Endodermal cell (in vitro differentiated cells): Measurements from ENCODE around the gene LRRC63. TPM values are rescaled to one million over a fixed set of nuclear protein-coding genes. Genes with fewer than 3 reads are reported as not detected.

Experiments used
- DNase-seq: peaks from one replicate; pipeline ENCODE4 v3.0.0-alpha.2; 2017
- H3K27ac ChIP-seq: 2 replicates; pipeline ENCODE4 v1.5.1; 2013; ENCODE audit warnings: mild to moderate bottlenecking, low read depth, low read length, moderate library complexity
- H3K27me3 ChIP-seq: 2 replicates; pipeline ENCODE4 v1.6.1; 2013; ENCODE audit warnings: mild to moderate bottlenecking, low read length, moderate library complexity; ENCODE audit not compliant: insufficient read depth, control insufficient read depth, poor library complexity, severe bottlenecking
- H3K36me3 ChIP-seq: 2 replicates; pipeline ENCODE4 v1.7.0; 2013; ENCODE audit warnings: mild to moderate bottlenecking, low read length, moderate library complexity; ENCODE audit not compliant: control insufficient read depth, insufficient read depth
- H3K4me1 ChIP-seq: one replicate; pipeline ENCODE4 v1.7.0; 2013; ENCODE audit warnings: low read length; ENCODE audit not compliant: control insufficient read depth, insufficient read depth
- H3K4me3 ChIP-seq: 2 replicates; pipeline ENCODE4 v1.5.1; 2013; ENCODE audit warnings: mild to moderate bottlenecking, low read length, moderate library complexity
- H3K9ac ChIP-seq: 2 replicates; pipeline ENCODE4 v1.6.1; 2013; ENCODE audit warnings: mild to moderate bottlenecking, low read length, moderate library complexity; ENCODE audit not compliant: poor library complexity, severe bottlenecking; ENCODE audit errors: extremely low read depth
- H3K9me3 ChIP-seq: 2 replicates; pipeline ENCODE4 v1.6.1; 2013; ENCODE audit warnings: mild to moderate bottlenecking, low read length, moderate library complexity; ENCODE audit not compliant: control insufficient read depth
- H3K27ac Mint-ChIP-seq: 2 replicates; pipeline ENCODE4 v1.8.0; 2020; ENCODE audit warnings: mixed read lengths
- H3K27me3 Mint-ChIP-seq: 2 replicates; pipeline ENCODE4 v1.8.0; 2021; ENCODE audit warnings: mild to moderate bottlenecking, mixed read lengths; ENCODE audit not compliant: insufficient read depth
- H3K36me3 Mint-ChIP-seq: 2 replicates; pipeline ENCODE4 v1.8.0; 2020; ENCODE audit warnings: low read depth, mixed read lengths
- H3K4me1 Mint-ChIP-seq: 2 replicates; pipeline ENCODE4 v1.8.0; 2020; ENCODE audit warnings: mixed read lengths
- H3K4me3 Mint-ChIP-seq: 2 replicates; pipeline ENCODE4 v1.8.0; 2020; ENCODE audit warnings: mild to moderate bottlenecking, moderate library complexity, mixed read lengths
- H3K9me3 Mint-ChIP-seq: 2 replicates; pipeline ENCODE4 v1.8.0; 2020; ENCODE audit warnings: mild to moderate bottlenecking, mixed read lengths
- WGBS, 2 experiments: methylation state at CpG; one replicate each; pipeline versions ENCODE4 v1.1.5 to v1.1.7; 2013; ENCODE audit warnings: missing lambda C conversion rate in 2 of 2, mixed read lengths in 1 of 2; ENCODE audit not compliant: insufficient coverage in 1 of 2, insufficient read length in 1 of 2; 5-methylcytosine and 5-hydroxymethylcytosine counted together
- total RNA-seq, 2 donors: library from RNA; stranded (reverse); fragmentation: NEBNext Ultra II Directional in 1 of 2; extraction: Animal tissue kit (Norgen Biotek cat#: 25700) in 1 of 2; gene quantifications; 2 replicates in 1 of 2; 3 replicates in 1 of 2; pipeline ENCODE4 v1.2.1, GENCODE V29; 2021
- TF ChIP-seq, protein P1 (sequence below): fragments of 200-600 bp; sonication (generic); conservative IDR thresholded peaks from 2 replicates; pipeline ENCODE4 v1.5.0; 2021; ENCODE audit warnings: antibody characterized with exemption, mild to moderate bottlenecking

LRRC63 gene
- total RNA-seq, 2 donors from 2014 or later: not detected

DNA sequence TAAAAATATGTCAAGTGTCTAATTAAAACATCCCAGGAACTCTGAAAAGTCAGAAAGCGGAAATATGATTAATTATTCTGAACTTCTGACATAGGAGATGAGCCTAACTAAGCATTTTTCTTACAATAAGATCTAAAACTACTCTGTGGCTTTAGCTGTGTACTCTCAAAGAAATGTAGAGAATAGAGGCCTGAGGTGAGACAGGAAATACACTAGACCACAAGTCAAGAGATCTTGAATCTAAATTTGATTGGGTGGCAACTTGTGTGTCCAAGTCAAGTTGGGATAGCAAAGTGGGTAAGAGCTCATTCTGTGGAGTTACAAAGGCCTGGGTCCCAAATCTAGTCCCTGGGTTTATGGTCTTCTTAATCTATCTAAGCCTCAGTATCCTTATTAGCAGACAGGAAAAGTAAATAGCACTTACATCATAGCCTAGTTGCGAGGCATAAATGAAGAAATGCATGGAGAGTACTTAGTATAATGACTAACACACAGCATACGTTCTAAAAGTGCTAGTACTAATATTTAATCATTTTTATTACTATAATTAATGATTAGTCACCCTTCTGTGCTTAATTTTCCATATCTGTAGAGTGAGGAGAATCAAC is 9.4 kb upstream of the LRRC63 start:
- Mint-ChIP-seq H3K9me3 (no peaks in the 10 kb centered on the region), H3K27me3 (no peaks in the 10 kb centered on the region)
- no peaks in the 10 kb centered on the region for H3K9me3 ChIP-seq

DNA sequence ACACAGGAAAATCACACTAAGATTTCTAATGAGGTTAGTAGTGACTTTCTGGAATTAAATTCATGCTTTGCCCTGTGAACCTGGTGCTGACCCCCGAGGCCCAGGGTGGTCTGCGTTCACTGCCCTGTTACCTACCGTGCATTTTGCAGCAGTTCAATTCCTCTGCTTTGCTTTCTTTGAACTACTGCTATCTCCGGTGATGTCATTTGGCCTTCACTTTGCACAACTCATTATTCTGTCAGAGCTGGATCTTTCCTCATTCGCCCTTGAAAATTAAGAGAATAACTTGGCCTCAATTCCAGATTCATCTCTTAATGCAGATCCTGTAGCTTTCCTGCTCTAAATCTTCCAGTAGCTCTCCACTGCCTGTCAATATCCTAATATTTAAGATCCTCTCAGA is 8.8 kb upstream of the LRRC63 start:
- no peaks in the 10 kb centered on the region for H3K36me3 ChIP-seq
- no peaks in the 10 kb centered on the region for H3K27me3 Mint-ChIP-seq
- no peaks in the 10 kb centered on the region for H3K27me3 ChIP-seq
- TF ChIP-seq, protein P1, sequence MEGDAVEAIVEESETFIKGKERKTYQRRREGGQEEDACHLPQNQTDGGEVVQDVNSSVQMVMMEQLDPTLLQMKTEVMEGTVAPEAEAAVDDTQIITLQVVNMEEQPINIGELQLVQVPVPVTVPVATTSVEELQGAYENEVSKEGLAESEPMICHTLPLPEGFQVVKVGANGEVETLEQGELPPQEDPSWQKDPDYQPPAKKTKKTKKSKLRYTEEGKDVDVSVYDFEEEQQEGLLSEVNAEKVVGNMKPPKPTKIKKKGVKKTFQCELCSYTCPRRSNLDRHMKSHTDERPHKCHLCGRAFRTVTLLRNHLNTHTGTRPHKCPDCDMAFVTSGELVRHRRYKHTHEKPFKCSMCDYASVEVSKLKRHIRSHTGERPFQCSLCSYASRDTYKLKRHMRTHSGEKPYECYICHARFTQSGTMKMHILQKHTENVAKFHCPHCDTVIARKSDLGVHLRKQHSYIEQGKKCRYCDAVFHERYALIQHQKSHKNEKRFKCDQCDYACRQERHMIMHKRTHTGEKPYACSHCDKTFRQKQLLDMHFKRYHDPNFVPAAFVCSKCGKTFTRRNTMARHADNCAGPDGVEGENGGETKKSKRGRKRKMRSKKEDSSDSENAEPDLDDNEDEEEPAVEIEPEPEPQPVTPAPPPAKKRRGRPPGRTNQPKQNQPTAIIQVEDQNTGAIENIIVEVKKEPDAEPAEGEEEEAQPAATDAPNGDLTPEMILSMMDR: no peak
- peaks cover 3% of the 10 kb centered on the region for H3K4me1 Mint-ChIP-seq
- H3K36me3 Mint-ChIP-seq: no peaks in the 10 kb centered on the region
- H3K9ac ChIP-seq: no peak overlapping the region
- H3K27ac Mint-ChIP-seq: no peak overlapping the region
- H3K4me1 ChIP-seq: no peaks in the 10 kb centered on the region
- H3K9me3 ChIP-seq: no peaks in the 10 kb centered on the region
- H3K9me3 Mint-ChIP-seq: no peaks in the 10 kb centered on the region
- DNase-seq: no peak
- WGBS, 2 experiments: 90 to 98% methylated on average over 5 of the region's 5 CpGs
- H3K4me3 ChIP-seq: no peak overlapping the region
- H3K4me3 Mint-ChIP-seq: no peak overlapping the region
- H3K27ac ChIP-seq: no peak overlapping the region

More for the DNA sequence above, 9.4 kb upstream of the LRRC63 start:
- Histone ChIP-seq H3K27ac (no peak overlapping the region), H3K27me3 (no peaks in the 10 kb centered on the region), H3K9ac (no peak overlapping the region), H3K4me3 (no peak overlapping the region), H3K4me1 (no peaks in the 10 kb centered on the region), H3K36me3 (no peaks in the 10 kb centered on the region)
- H3K4me1 Mint-ChIP-seq: no peaks in the 10 kb centered on the region
- no peak for DNase-seq
- no peak overlapping the region for H3K4me3 Mint-ChIP-seq
- TF ChIP-seq, protein P1: no peak
- 96 to 100% methylated on average over 1 to 2 of the region's 3 CpGs for WGBS, 2 experiments
- H3K36me3 Mint-ChIP-seq: no peaks in the 10 kb centered on the region
- no peak overlapping the region for H3K27ac Mint-ChIP-seq

DNA sequence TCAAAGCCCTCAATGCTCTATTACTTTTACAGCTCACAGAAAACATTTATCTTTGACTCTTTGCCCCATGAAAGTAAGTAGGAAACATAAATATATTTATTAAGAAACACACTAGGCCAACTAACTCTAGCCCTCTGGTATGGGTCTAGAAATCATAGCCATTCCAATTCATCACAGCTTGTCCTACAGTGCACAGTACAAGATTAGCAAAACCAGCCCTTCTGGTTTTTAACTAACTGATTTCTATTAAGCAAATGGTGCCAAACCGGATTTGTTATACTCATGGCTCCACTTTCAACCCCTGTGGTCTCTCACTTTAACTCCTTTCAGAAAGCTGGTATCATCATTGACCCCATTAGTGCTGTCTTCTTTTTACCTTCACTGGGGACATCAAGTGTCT is 5.6 kb upstream of the LRRC63 start:
- Mint-ChIP-seq H3K36me3 (no peaks in the 10 kb centered on the region), H3K27me3 (peaks cover 7% of the 10 kb centered on the region), H3K27ac (no peak overlapping the region), H3K4me3 (no peak overlapping the region), H3K4me1 (peaks cover 5% of the 10 kb centered on the region), H3K9me3 (no peaks in the 10 kb centered on the region)
- peaks cover 9% of the 10 kb centered on the region for H3K27me3 ChIP-seq
- no peak overlapping the region for H3K9ac ChIP-seq
- no peaks in the 10 kb centered on the region for H3K4me1 ChIP-seq
- 83 to 86% methylated on average over 1 of the region's 1 CpG for WGBS, 2 experiments
- no peak overlapping the region for H3K27ac ChIP-seq
- H3K9me3 ChIP-seq: no peaks in the 10 kb centered on the region
- H3K36me3 ChIP-seq: no peaks in the 10 kb centered on the region
- no peak for DNase-seq
- TF ChIP-seq, protein P1: no peak
- no peak overlapping the region for H3K4me3 ChIP-seq
